Neural cell (in vitro differentiated cells): ENCODE results near the gene RBM38. TPM values are rescaled to one million over a fixed set of nuclear protein-coding genes. Genes with fewer than 3 reads are reported as not detected.

Source experiments
- H2AFZ ChIP-seq: fragments of 200-600, 300-800 bp; sonication (generic), shearing (Covaris generic); 2 replicates; pipeline ENCODE4 v1.6.0; 2014; ENCODE audit warnings: low read depth, mild to moderate bottlenecking, antibody characterized with exemption, low read length, moderate library complexity
- H3F3A ChIP-seq: fragments of 200-600 bp; shearing (Covaris generic); 2 replicates; pipeline ENCODE4 v1.6.1; 2016; ENCODE audit warnings: mild to moderate bottlenecking, moderate library complexity, mixed read lengths, antibody characterized with exemption, low read length; ENCODE audit not compliant: insufficient read depth, poor library complexity, severe bottlenecking
- H3K27ac ChIP-seq: fragments of 200-600, 300-800 bp; sonication (generic), shearing (Covaris generic); 2 replicates; pipeline ENCODE4 v1.5.1; 2014; ENCODE audit warnings: mild to moderate bottlenecking, low read length, moderate library complexity
- H3K27me3 ChIP-seq: fragments of 300-800, 200-600 bp; sonication (generic), shearing (Covaris generic); 2 replicates; pipeline ENCODE4 v1.6.0; 2014; ENCODE audit warnings: mild to moderate bottlenecking, low read depth, low read length, moderate library complexity; ENCODE audit not compliant: insufficient read depth
- H3K36me3 ChIP-seq: fragments of 300-800, 200-600 bp; sonication (generic), shearing (Covaris generic); 2 replicates; pipeline ENCODE4 v1.5.1; 2014; ENCODE audit warnings: mild to moderate bottlenecking, antibody characterized with exemption, low read length, moderate library complexity; ENCODE audit not compliant: insufficient read depth
- H3K4me2 ChIP-seq: fragments of 300-800, 200-600 bp; sonication (generic), shearing (Covaris generic); 2 replicates; pipeline ENCODE4 v1.6.0; 2014; ENCODE audit warnings: mild to moderate bottlenecking, low read length
- H3K4me3 ChIP-seq: fragments of 300-800, 200-600 bp; sonication (generic), shearing (Covaris generic); 2 replicates; pipeline ENCODE4 v1.5.1; 2014; ENCODE audit warnings: mild to moderate bottlenecking, low read length, moderate library complexity
- H3K79me2 ChIP-seq: fragments of 200-600 bp; shearing (Covaris generic); replicated peaks from 2 replicates; pipeline ENCODE4 v1.6.0; 2014; ENCODE audit warnings: mild to moderate bottlenecking, low read length, moderate library complexity; ENCODE audit not compliant: insufficient read depth
- H3K9ac ChIP-seq: fragments of 300-800, 200-600 bp; sonication (generic), shearing (Covaris generic); 2 replicates; pipeline ENCODE4 v1.6.1; 2016; ENCODE audit warnings: mild to moderate bottlenecking, low read length, mixed read lengths
- H3K9me2 ChIP-seq: fragments of 200-600 bp; shearing (Covaris generic); 2 replicates; pipeline ENCODE4 v1.6.1; 2016; ENCODE audit warnings: mild to moderate bottlenecking, low read length, mixed read lengths; ENCODE audit not compliant: insufficient read depth
- H3K9me3 ChIP-seq: fragments of 200-600, 300-800 bp; sonication (generic), shearing (Covaris generic); 2 replicates; pipeline ENCODE4 v1.6.1; 2016; ENCODE audit warnings: mild to moderate bottlenecking, mixed run types, low read length, moderate library complexity, mixed read lengths
- H4K20me1 ChIP-seq: fragments of 200-600 bp; shearing (Covaris generic); 2 replicates; pipeline ENCODE4 v1.6.1; 2016; ENCODE audit warnings: mild to moderate bottlenecking, mixed run types; ENCODE audit not compliant: insufficient read depth
- EP300 ChIP-seq: fragments of 450-650 bp; conservative IDR thresholded peaks from 2 replicates; pipeline ENCODE4 v1.6.1; 2014; ENCODE audit warnings: antibody characterized with exemption, mild to moderate bottlenecking, moderate library complexity; ENCODE audit not compliant: poor library complexity, severe bottlenecking
- EZH2 ChIP-seq: fragments of 200-600, 300-800 bp; shearing (Covaris generic), sonication (generic); IDR thresholded peaks from 2 replicates; pipeline ENCODE4 v1.6.1; 2014; ENCODE audit warnings: antibody characterized with exemption, low read length, borderline replicate concordance, mild to moderate bottlenecking; ENCODE audit not compliant: insufficient read depth, poor library complexity, severe bottlenecking
- MXI1 ChIP-seq: fragments of 450-650 bp; conservative IDR thresholded peaks from 2 replicates; pipeline ENCODE4 v1.6.1; 2014; ENCODE audit warnings: antibody characterized with exemption, mild to moderate bottlenecking; ENCODE audit not compliant: poor library complexity, severe bottlenecking
- POLR2AphosphoS5 ChIP-seq: IDR thresholded peaks from 2 replicates; pipeline ENCODE4 v1.6.1; 2012
- RAD21 ChIP-seq: fragments of 450-650 bp; conservative IDR thresholded peaks from 2 replicates; pipeline ENCODE4 v1.6.1; 2014; ENCODE audit warnings: antibody characterized with exemption, mild to moderate bottlenecking, moderate library complexity
- REST ChIP-seq: IDR thresholded peaks from 2 replicates; pipeline ENCODE4 v1.6.1; 2012; ENCODE audit warnings: borderline replicate concordance
- SMC3 ChIP-seq: fragments of 450-650 bp; conservative IDR thresholded peaks from 2 replicates; pipeline ENCODE4 v1.6.1; 2014; ENCODE audit warnings: antibody characterized with exemption, mild to moderate bottlenecking, moderate library complexity; ENCODE audit not compliant: poor library complexity
- TAF1 ChIP-seq: IDR thresholded peaks from 2 replicates; pipeline ENCODE4 v1.6.1; 2012; ENCODE audit warnings: low read depth
- polyA plus RNA-seq: library from polyadenylated mRNA; depleted of rRNA; stranded (reverse); fragments of >200 nt; gene quantifications from 2 replicates; pipeline ENCODE4 v1.2.3, GENCODE V29; 2014
- TF ChIP-seq, protein P1 (sequence below): fragments of 450-650 bp; IDR thresholded peaks from 2 replicates; pipeline ENCODE4 v1.5.1; 2014; ENCODE audit warnings: antibody characterized with exemption, mild to moderate bottlenecking, moderate library complexity; ENCODE audit not compliant: poor library complexity, severe bottlenecking

RBM38 gene
- polyA plus RNA-seq, 1 donor from 2014 or later, result 19.0 TPM

DNA sequence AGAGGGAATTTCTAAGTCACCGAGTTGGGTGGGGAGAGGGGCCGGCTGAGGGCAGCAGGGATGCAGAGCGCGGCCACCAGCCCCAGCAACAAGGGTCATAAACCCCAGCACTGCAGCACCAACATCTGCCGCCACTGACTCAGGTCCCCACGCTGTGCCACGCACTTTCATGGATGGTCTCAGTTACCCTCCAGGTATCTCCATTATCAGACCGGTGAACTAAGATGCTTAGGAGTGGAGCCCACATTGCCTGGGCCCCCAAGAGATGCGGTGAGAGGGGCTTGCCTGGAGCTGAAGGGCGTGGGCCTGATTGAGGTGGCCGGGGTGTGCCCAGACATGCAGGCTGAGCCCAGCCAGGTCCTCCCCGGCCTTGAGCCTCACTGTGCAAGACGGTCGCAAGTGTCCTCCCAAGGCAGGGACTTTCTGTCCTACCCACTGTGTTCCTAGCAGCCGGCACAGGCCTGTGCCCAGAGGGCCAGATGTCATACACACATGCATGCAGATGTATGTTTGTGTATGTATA lies 19.3 kb downstream of the RBM38 start:
- Histone ChIP-seq H3K27me3 (no peaks in the 10 kb centered on the region), H3K27ac (no peak overlapping the region)

GRCh38 chr20:57410924-57411323 lies 19.7 kb downstream of the RBM38 start:
- no peaks in the 10 kb centered on the region for H3K9me2 ChIP-seq
- H3K9me3 ChIP-seq, result no peaks in the 10 kb centered on the region
- H3K4me2 ChIP-seq, result no peak overlapping the region
- no peaks in the 10 kb centered on the region for H3K27me3 ChIP-seq
- no peak overlapping the region for H3K27ac ChIP-seq
- H3K4me3 ChIP-seq, result no peak overlapping the region
- TF ChIP-seq TAF1, result no peak
- TF ChIP-seq MXI1, result no peak
- TF ChIP-seq REST, result no peak
- no peak for TF ChIP-seq SMC3
- no peak for TF ChIP-seq EP300
- H4K20me1 ChIP-seq, result no peaks in the 10 kb centered on the region
- no peaks in the 10 kb centered on the region for H3K79me2 ChIP-seq
- H3K9ac ChIP-seq, result no peak overlapping the region
- H2AFZ ChIP-seq, result no peak overlapping the region
- H3F3A ChIP-seq, result no peaks in the 10 kb centered on the region
- H3K36me3 ChIP-seq, result no peaks in the 10 kb centered on the region

More for the DNA sequence above, 19.3 kb downstream of the RBM38 start:
- no peaks in the 10 kb centered on the region for H3K79me2 ChIP-seq
- H3K9me3 ChIP-seq, result no peaks in the 10 kb centered on the region
- H3K9ac ChIP-seq, result no peak overlapping the region
- H3K36me3 ChIP-seq, result no peaks in the 10 kb centered on the region
- H3K9me2 ChIP-seq, result no peaks in the 10 kb centered on the region
- TF ChIP-seq, protein P1, sequence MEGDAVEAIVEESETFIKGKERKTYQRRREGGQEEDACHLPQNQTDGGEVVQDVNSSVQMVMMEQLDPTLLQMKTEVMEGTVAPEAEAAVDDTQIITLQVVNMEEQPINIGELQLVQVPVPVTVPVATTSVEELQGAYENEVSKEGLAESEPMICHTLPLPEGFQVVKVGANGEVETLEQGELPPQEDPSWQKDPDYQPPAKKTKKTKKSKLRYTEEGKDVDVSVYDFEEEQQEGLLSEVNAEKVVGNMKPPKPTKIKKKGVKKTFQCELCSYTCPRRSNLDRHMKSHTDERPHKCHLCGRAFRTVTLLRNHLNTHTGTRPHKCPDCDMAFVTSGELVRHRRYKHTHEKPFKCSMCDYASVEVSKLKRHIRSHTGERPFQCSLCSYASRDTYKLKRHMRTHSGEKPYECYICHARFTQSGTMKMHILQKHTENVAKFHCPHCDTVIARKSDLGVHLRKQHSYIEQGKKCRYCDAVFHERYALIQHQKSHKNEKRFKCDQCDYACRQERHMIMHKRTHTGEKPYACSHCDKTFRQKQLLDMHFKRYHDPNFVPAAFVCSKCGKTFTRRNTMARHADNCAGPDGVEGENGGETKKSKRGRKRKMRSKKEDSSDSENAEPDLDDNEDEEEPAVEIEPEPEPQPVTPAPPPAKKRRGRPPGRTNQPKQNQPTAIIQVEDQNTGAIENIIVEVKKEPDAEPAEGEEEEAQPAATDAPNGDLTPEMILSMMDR, result no peak
- TF ChIP-seq TAF1 (no peak), MXI1 (no peak), EP300 (no peak), RAD21 (no peak), EZH2 (no peak), REST (no peak), POLR2AphosphoS5 (no peak), SMC3 (no peak)
- H3K4me2 ChIP-seq, result no peak overlapping the region
- no peak overlapping the region for H3K4me3 ChIP-seq
- H3F3A ChIP-seq, result no peaks in the 10 kb centered on the region
- no peak overlapping the region for H2AFZ ChIP-seq
- no peaks in the 10 kb centered on the region for H4K20me1 ChIP-seq
